Uterus (tissue), 2 donors: ENCODE data around the gene EP400.

ENCODE experiments used
- CTCF ChIP-seq, 4 experiments: fragments of 200-600 bp in 2 of 4; fragments of 450-650 bp in 2 of 4; sonication (generic) in 2 of 4; IDR thresholded peaks; one replicate each; pipeline ENCODE4 v1.5.1; 2016 to 2019; ENCODE audit warnings: antibody characterized with exemption in 4 of 4, mild to moderate bottlenecking in 2 of 4, moderate library complexity in 1 of 4
- POLR2A ChIP-seq, 2 donors: fragments of 450-650 bp; IDR thresholded peaks; one replicate each; pipeline ENCODE4 v1.6.1; 2016; ENCODE audit warnings: antibody characterized with exemption in 2 of 2, mild to moderate bottlenecking in 1 of 2, moderate library complexity in 1 of 2

GRCh38 chr12:132009336-132009859 lies 59.7 kb downstream of the EP400 start:
- TF ChIP-seq CTCF (IDR thresholded peaks at IDR 0.05) (no peak), POLR2A (IDR thresholded peaks at IDR 0.05) (no peak)
